ENCODE results near the gene EFNA4. TPM values are rescaled to one million over a fixed set of nuclear protein-coding genes. Genes with fewer than 3 reads are reported as not detected.

The EFNA4 gene
- total and polyA plus RNA-seq, 9 of the 15 experiments (the other 6 are each of a cell fraction or from before 2014, with no cell fraction given), result 0.68 to 7.4 (median 6.1) TPM

DNA sequence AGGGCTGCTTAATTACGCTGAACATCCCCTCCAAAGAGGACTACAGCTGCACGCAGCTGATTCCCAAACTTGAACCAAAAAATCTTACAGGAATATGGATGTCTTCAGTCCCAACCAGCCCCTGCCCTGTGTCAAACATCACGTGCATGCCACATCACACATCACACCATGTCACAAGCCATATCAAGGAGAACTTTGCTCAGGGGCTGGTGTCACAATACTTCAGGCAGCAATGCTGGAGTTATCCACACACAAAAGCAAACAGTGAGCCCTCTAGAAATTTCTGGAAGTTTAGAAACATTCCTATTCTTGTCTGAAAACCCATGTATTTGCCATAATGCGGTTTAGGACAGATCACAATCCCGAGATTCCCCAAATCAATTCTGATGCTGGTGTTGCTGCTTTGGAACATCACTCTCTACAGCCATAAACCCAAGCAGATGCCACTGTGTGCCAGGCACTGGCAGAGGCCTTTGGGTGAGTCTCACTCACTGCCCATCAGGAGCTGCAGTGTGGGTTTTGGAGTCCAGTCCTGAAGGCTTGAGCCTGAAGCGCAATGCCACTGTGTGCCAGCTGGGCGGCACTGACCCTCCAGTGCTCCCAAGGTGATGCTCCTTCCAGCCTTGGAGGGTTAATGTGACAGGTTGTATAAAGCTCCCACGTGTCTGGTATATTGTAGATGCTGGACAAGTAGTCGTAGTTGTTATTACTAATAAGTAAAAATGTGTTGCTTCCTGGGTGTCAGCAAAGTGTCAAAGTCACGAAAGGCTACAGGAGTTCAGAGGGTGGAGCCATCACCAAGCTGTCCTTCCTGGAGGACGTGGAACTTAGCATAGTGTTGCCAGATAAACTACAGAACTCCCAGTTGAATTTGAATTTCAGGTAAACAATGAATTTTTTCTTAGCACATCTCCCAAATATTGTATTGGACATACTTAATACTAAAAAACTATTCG lies 44.0 kb downstream of the EFNA4 start:
- Histone ChIP-seq H3K79me2 (ENCODE audit: control insufficient read depth, insufficient read depth, low read length) (no peaks in the 10 kb centered on the region), H3K36me3 (ENCODE audit: control insufficient read depth, insufficient read depth, low read length) (no peaks in the 10 kb centered on the region), H3K4me3 (no peak overlapping the region), H2AFZ (ENCODE audit: low read depth, low read length) (no peak overlapping the region), H3K9ac (ENCODE audit: insufficient read depth in 1 of 2, low read depth in 2 of 2, low read length in 2 of 2) (no peak overlapping the region), H3K27me3 (ENCODE audit: control insufficient read depth in 2 of 2, insufficient read depth in 2 of 2, low read length in 2 of 2) (no peaks in the 10 kb centered on the region), H3K9me1 (ENCODE audit: control insufficient read depth, insufficient read depth, low read length) (no peaks in the 10 kb centered on the region), H3K9me3 (replicated peaks; ENCODE audit: control insufficient read depth, insufficient read depth, low read depth, low read length) (no peaks in the 10 kb centered on the region), H3K4me2 (ENCODE audit: insufficient read depth, low read length) (no peak overlapping the region), H4K20me1 (replicated peaks; ENCODE audit: control insufficient read depth, insufficient read depth, low read length) (no peaks in the 10 kb centered on the region), H3K4me1 (replicated peaks in 1 of 2; ENCODE audit: control insufficient read depth in 2 of 2, insufficient read depth in 2 of 2, low read length in 2 of 2) (peaks cover 12 to 13% of the 10 kb centered on the region in 2 experiments; a peak in 4 of 5 replicates), H3K27ac (ENCODE audit: extremely low read depth, low read depth, low read length) (no peak overlapping the region)
- intact Hi-C loops (cut with micrococcal nuclease), result no loop called here
- in situ Hi-C loops (cut with MboI), result no loop called here
- FAIRE-seq (no peak), ATAC-seq (no peak), DNase-seq (ENCODE audit: extremely low read depth in 1 of 4, low spot score in 3 of 4) (no peak)
- 17% methylated on average over 11 of the region's 12 CpGs for WGBS (ENCODE audit: insufficient coverage, low coverage, missing lambda C conversion rate)
- no TSS peak for BruUV-seq (replicated peaks)
- ChIA-PET POLR2A (interaction anchor here (1.0 to 1.6 kb wide), 4 partner anchors 8 to 86 kb away, joined by 3 to 6 read pairs (median 4); no protein-coding TSS in a partner anchor), CTCF (ENCODE audit: low intra/inter-chr PET ratio) (no interaction called here)
- no peak for TF ChIP-seq ZNF444 (CRISPR knock-in tag; IDR thresholded peaks at IDR 0.05)
- no peak for TF ChIP-seq FOXJ2 (tag; IDR thresholded peaks at IDR 0.05)
- no peak for TF ChIP-seq ELF4 (CRISPR knock-in tag; IDR thresholded peaks at IDR 0.05)
- TF ChIP-seq HSF4 (CRISPR knock-in tag; IDR thresholded peaks at IDR 0.05; ENCODE audit: borderline replicate concordance), result no peak
- no peak for TF ChIP-seq FOXA3 (CRISPR knock-in tag; conservative IDR thresholded peaks at IDR 0.05 in 1 of 2, IDR thresholded peaks at IDR 0.05 in 1 of 2)
- no peak for TF ChIP-seq SAFB2 (IDR thresholded peaks at IDR 0.05; ENCODE audit: borderline replicate concordance, low read depth, low read length, severe bottlenecking)
- TF ChIP-seq, protein P1, sequence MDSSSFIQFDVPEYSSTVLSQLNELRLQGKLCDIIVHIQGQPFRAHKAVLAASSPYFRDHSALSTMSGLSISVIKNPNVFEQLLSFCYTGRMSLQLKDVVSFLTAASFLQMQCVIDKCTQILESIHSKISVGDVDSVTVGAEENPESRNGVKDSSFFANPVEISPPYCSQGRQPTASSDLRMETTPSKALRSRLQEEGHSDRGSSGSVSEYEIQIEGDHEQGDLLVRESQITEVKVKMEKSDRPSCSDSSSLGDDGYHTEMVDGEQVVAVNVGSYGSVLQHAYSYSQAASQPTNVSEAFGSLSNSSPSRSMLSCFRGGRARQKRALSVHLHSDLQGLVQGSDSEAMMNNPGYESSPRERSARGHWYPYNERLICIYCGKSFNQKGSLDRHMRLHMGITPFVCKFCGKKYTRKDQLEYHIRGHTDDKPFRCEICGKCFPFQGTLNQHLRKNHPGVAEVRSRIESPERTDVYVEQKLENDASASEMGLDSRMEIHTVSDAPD (CRISPR knock-in tag; IDR thresholded peaks at IDR 0.05), result no peak
- no peak for TF ChIP-seq GABPB1 (CRISPR knock-in tag; IDR thresholded peaks at IDR 0.05)
- no peak for TF ChIP-seq MTF1 (CRISPR knock-in tag; IDR thresholded peaks at IDR 0.05; ENCODE audit: borderline replicate concordance)
- TF ChIP-seq, protein P2, sequence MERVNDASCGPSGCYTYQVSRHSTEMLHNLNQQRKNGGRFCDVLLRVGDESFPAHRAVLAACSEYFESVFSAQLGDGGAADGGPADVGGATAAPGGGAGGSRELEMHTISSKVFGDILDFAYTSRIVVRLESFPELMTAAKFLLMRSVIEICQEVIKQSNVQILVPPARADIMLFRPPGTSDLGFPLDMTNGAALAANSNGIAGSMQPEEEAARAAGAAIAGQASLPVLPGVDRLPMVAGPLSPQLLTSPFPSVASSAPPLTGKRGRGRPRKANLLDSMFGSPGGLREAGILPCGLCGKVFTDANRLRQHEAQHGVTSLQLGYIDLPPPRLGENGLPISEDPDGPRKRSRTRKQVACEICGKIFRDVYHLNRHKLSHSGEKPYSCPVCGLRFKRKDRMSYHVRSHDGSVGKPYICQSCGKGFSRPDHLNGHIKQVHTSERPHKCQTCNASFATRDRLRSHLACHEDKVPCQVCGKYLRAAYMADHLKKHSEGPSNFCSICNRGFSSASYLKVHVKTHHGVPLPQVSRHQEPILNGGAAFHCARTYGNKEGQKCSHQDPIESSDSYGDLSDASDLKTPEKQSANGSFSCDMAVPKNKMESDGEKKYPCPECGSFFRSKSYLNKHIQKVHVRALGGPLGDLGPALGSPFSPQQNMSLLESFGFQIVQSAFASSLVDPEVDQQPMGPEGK (CRISPR knock-in tag; IDR thresholded peaks at IDR 0.05; ENCODE audit: borderline replicate concordance), result no peak
- TF ChIP-seq U2AF2 (optimal IDR thresholded peaks at IDR 0.05; ENCODE audit: low read depth, low read length), result no peak
- no peak for TF ChIP-seq GTF2F1 (IDR thresholded peaks at IDR 0.05; ENCODE audit: low read depth, low read length)
- TF ChIP-seq CBX8 (IDR thresholded peaks at IDR 0.05; ENCODE audit: borderline replicate concordance, extremely low read depth, low read depth, low read length, poor library complexity, severe bottlenecking), result no peak

Measured in K562 (cell line).